ENCODE results near the gene CCL5.
"Not testable (repeated sequence)": the region's sequence is repeated elsewhere in the genome, so short reads cannot be mapped to it uniquely, and the experiment has no call there.

The CCL5 gene

DNA sequence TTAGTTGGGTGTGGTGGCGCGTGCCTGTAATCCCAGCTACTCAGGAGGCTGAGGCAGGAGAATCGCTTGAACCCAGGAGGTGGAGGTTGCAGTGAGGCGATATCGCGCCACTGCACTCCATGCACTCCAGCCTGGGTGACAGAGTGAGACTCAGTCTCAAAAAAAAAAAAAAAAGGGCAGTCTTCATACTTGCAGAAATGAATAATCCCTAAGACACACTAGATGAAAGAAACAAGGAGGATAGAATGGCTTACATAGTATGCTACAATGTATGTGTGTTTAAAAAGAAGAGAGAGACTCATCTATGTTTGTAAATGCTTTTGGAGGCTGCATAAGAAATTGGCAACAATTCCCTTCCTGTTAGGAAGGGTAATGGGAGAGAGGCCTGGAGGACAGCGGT lies 17.6 kb upstream of the CCL5 start:
- DNase-seq, result not testable (repeated sequence)

DNA sequence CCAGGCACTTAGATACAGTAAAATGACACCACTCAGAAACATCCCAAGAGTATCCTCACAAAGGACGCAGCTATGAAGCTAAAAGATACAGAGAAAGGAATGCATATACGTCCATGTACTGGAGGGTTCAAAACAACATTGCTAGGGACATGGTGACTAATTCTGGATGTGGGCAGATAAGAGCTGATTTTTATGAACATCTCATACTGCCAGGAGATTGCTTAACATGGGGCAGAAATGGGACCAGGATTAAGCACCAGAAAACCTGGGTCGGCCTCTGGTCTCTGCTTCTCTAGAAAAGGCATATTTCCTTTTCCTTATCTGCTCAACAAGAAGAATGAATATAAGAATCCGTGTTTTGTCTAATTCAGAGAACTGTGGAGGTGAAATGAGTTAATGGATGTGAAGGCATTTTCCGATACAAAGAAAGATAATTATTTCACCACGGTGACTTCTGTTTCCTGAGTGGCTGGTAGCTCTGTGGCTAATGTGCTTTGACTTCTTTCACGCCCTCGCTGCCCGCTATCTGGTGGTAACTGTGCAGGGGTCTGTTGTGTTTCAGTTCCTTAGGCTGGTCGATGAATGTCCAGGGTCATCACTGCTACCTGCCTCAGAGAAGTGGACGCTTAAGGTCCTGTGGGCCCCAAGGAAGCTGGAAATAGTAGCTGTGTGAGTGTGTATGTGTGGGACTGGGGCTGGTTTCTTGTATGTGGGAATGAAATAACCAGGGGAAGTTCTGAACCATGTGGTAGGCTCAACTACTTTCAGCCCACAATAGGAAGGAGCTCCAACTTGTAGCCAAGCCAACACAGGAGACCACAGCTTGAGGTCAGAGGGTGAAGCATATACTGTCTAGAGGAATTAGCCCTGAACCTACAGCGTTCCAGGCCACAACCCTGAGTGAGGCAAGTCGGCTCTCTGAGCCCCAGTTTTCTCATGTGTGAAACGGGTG lies 15.8 kb upstream of the CCL5 start:
- no peak for DNase-seq

DNA sequence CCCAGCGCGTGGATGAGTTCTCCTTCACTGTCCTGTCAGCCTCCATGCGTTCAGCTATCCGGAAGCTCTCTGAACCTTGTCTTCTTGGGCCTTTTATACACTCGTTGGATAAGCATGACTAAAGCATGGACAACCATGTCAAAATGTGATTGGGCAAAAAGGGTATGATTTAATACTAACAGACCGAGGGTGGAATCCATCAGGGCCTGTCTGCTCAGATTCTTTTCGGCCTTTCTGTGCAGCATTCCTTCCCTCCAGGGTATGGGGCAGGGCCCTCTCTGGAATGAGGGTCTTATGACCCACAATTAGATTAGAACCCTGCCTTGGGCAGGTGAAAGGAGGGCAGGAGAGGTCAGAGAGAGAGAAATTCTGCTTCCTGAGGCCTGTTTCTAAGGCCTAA lies 14.0 kb upstream of the CCL5 start:
- DNase-seq, result no peak

DNA sequence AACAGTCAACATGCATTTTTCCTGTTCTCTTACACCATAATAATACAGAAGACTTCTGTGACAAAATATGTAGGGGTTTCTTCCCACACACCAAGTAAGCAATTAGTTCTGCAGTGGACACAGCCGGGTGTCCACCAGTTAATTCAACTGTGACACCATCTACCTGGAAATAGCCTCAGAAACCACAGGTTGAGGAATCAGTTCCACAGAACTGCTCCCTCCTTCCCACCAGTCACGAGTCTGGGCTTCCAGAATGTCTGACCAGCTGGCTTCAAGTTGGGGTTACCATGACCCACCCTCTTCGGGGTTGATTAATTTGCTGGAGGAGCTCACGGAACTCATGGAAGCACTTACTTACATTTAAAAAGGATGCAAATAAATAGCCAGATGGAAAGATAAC lies 13.6 kb upstream of the CCL5 start:
- no peak for DNase-seq

DNA sequence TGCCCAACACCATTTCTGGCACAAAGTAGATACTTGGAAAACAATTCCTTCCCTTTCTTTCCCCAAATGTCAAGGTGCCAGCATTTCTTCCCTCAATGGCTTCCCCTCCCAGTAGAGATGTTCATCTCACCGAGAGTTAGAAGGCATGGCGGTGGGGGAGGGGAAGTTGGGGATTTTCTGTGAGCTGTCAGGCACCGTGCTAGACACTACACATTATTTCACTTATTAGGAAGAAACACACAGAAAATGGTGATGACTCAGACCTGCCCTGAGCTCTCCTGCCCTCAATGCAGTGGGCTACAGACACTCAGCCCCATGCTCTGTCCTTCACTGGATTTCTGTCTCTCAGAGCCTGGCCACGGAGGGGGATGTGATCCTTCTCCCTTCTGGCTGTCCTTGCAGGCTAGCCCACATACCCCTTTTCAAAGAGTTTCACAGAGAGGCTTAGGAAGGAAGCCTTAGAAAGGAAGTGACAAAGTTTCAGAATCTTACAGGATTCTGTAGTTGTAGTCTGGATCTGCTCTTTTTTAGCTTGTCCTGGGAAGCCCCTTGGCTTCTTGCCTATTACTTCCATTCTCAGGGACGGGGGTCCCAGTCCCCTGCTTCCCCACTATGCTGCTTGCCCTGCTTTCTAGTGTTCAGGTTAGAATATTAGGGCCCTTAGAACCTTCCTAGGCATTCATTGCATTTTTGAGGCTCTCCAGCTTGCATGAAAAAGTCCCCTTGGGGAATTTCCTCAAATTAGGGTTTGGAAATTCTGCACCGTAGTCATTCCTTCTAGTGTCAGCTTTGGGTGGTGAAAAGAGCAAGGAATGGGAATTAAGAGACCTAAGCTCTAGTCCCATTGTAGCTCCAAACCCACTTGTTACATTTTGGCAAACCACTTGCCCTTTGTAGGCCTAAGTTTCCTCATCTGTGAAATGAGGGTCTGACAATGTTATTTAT lies 12.2 kb upstream of the CCL5 start:
- no peak for DNase-seq

DNA sequence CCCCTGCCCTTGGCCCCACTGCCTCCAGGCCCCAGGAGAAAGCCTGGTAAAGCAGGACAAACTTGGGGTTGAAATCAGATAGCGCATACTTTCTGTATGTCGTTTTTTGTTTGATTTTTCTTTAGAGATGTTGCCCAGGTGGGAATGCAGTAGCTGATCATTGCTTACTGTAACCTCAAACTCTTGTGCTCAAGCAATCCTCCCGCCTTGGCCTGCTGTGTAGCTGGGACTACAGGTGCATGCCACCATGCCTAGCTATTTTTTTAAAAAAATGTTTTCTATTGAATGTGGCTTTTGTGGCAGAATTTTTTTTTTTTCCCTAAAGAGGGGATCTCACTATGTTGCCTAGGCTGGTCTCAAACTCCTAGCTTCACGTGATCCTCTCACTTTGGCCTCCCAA lies 11.1 kb upstream of the CCL5 start:
- DNase-seq, result no peak

DNA sequence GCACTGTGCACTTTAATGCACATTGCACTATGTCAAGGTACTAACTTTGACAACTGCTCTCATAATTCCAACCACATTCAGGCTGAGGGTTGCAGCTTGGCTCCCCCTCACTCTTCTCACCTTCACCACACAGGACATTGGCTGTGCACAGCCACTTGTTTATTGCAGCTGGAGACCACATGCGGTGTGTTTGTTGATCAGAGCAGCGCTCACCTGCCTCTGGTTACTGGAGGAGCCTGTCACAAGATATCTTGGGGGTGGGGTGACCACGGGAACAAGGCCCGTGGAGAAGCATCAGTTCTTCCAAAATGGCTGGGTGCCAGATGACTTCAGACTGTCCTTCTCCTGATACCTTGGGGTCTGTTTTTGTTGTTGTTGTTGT lies 10.6 kb upstream of the CCL5 start:
- DNase-seq, result no peak

DNA sequence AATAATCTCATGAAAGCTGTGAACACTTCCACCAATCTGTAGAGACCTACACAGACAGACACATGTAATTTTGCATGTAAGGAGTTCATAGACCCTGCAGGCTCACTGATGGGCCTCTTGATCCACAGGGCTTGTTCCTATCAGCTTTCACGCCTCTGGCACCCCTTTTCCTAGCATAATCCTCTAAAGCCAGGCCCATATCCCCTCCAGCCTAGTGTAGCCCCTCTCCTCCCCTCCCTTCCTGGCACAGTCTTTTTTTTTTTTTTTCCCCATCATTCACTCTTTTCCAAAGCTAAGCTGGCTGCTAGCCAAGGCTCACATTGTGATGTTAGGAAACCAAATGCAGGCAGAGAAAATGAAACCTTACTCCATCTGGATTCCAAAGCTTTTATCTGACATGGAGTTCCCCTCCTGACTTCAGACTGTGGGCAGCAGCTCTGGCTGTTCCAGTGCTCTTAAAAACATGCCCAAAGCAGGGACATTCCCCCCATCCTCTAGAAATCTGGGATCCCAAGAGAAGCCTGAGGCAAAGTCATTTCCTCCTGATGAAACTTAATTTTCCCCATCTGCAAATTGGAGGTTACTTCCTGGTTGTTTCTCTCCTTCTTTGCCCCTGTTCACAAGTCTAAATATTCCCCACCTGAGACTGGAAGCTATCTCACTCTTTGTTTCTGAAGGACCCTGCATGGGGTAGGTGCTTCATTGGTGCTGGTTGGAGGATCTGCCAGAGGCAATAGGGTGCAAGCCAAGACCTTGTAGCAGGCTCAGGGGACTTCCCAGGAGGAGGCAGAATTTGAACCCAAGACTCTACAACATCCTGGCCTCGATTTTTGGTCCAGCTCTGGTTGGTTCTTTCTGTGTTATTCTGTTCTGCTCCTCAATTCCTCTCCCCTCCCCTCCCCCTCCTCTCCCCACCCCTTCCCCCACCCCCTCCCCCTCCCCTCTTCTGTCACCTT lies 9.9 kb upstream of the CCL5 start:
- DNase-seq, result no peak

DNA sequence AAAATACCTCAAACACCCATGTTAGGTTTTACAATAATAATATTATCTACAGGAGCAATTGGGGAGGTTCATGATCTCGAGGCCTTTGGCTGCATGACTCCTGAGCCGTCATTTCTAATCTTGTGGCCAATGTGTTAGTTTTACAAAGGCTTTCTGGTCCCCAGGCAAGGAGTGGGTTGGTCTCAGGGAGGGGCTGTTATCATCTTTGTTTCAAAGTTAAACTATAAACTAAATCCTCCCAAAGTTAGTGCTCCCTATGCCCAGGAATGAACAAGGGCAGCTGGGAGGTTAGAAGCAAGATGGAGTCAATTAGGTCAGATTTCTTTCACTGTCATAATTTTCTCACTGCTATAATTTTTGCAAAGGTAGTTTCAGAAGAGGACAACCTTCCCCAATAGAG lies 9.1 kb upstream of the CCL5 start:
- no peak for DNase-seq

DNA sequence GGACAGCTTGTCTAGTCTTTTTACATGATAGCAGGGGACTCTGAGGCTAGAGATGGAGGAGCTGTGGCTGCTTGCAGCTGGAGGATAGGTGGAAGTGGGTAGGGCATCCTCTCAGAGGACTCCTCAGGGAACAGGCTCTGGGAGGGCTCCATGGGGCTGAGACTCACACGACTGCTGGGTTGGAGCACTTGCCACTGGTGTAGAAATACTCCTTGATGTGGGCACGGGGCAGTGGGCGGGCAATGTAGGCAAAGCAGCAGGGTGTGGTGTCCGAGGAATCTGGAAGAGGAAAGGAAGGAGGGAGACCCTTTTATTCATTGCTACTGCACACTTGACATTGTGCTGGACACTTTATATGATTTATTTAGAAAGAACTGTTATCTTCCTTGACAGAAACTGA lies 1.8 kb downstream of the CCL5 start:
- DNase-seq, result no peak

DNA sequence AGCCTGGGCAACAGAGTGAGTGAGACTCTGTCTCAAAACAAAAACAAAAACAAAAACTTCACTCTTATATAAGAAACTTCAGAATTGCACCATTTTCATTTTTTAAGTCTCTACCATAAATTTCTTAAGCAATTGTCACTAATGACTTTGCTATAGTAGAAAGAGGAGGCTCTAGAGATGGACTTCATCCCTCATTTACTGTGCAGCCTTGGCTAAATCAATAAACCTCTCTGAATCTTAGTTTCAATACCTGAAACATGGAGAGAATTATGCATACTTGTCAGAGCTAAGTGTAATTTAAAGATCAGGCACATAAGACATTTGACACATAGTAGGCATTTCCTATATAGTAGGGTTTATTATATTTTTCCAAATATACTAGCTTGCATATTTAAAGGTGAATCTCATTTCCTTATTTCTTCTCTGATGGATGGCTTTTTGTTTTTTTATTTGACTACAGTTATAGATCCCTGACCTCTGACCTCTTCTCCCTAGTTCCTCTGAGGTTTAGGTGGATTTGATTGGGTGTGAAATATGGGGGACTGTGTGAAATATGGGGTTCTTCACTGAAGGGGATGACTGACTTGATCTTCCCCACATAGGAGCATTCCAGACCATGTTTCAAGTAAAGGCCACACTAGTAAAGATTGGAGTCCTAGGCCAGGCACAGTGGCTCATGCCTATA lies 2.7 kb downstream of the CCL5 start:
- DNase-seq, result no peak

DNA sequence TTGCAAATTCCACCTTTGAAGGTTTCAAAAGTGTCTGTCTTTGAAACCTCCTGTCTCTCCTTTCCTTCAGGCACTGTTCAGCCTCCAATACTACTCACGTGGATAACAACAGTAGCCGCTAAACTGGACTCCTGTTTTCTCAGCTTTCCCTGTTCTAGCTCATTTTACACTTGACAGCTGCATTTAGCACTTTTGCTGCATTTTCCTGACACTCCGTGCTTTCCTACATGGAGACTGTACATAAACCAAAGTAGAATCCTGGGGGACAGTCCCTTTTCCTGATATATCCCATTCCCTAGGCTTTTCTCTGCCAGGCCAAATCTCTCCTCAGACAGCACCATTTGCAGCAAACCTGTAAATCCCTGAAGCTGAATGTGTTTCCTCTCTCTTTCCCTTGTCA lies 3.6 kb downstream of the CCL5 start:
- no peak for DNase-seq

DNA sequence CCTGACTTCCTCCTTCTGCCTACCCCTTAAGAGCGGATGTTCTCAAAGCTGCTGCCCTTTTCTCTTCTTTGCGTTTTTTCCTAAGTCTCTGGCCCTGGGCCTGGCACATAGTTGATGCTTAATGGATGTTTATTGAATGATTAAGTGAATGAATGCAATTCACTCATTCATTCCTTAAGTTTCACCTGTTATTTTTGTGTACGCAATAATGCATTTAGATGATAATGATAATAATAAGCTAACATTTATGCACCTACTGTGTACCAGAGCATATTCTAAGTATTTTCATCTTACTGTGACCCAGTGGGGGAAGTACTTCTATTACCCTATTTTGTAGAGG lies 4.4 kb downstream of the CCL5 start:
- DNase-seq, result no peak

DNA sequence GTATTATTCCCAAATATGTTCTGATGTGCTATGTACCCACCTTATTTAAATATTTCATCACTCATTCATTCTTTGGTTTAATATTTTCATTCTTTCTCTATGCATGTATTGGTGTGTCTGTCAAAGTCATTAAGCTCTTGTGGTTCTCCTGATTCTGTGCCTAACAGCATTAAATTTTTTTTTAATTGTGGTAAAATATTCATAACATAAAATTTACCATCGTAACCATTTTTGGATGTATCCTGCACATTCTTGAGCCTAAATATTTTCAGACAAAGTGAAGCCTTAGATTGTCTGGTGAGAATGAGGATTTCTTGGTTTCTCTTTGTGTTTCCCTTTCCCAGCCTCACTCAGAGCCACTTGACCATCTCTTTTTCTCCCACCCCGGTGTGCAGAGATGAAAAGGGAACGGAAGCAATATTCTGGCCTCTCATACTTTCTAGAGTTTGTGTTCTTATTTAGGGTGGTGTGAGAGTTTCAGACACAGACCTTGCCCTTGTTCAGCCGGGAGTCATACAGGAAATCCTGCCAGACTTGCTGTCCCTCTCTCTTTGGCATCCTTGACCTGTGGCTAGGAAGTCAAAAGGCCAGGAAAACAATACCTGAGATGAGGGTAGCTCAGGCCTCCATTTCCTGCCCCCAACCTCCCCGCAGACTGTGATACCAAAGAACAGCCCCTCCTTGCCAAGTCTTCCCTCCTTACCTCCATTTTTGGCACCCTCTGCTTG lies 4.9 kb downstream of the CCL5 start:
- no peak for DNase-seq

DNA sequence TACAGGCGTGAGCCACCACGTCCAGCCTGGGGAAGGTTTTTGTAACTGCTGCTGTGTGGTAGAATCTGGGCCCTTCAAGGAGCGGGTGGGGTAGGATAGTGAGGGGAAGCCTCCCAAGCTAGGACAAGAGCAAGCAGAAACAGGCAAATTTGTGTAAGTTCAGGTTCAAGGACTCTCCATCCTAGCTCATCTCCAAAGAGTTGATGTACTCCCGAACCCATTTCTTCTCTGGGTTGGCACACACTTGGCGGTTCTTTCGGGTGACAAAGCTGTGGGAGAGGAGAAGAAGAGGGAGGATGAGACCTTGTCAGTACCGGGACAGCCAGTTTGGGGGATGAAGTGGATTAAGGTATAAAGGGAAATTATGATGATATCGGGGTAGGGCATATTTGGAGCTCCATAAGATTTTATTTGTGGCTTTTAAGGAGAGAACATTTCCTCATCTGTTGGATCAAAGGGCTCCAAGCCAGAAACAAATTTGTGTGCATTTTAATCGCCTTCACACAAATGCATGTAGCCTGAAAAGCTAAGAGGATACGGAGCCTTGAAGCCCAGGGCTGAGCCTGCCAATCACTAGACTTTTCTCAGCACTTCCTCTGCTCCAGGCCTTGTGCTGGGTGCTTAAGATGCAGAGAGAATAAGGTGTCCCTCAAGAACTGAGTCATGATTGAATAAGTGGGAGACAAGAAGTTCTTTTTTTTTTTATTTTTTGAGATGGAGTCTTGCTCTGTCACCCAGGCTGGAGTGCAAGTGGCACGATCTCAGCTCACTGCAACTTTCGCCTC lies 7.8 kb downstream of the CCL5 start:
- no peak for DNase-seq

DNA sequence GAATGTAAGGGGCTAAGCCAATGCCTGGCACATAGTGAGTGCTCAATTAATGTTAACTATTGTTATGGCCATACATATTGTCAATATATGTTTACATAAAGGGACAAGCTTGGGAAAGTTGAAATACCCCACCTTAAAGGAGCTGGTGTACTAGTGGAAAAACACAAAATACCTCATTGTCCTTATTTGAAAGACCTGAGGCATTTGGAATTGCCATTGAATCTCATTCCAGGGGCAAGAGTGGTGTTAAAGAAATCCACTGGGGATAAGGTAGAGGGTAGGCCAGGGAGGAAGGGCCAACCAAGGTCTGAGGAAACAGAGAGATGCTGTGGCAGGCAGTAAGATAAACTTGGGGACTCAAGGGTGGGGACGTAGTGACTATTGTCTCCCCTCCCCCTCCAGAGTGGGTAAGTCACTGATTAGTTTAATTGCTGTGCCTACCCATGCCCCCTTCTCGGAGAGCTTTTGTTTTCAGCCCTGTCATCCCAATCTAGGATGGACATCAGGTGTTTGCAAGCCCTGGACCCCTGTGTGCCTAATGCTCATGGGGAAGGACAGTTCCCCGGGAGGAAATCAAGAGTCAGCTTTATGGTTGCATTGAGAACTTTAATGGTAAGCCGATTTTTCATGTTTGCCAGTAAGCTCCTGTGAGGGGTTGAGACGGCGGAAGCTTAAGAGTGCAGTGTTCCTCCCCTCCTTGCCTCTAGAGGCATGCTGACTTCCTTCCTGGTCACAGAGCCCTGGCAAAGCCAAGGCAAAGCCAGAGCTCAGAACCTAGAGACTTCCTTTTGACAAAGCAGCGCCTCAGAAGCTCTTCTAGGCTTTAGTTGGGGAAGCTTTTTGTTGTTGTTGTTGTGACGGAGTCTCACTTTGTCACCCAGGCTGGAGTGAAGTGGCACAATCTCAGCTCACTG lies 9.0 kb downstream of the CCL5 start:
- DNase-seq, result no peak

DNA sequence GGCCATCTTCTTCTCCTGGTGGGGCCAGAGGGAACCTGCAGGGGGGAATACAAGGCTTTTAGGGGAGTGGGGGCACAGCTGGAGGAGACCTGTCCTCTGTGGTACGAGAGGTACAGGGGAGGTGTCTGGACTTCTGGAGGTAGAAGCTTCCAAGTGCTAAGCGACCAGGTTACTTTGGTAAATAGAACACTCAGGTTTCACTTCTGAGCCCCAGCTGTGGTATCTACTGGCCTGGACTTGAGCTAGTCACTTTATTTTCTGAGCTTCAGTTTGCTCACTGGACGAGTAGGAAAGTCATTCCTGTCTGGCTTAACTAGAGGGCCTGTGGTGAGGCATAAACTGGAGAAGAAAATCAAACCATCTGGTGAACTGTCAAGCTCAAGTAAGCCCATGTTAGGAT lies 11.4 kb downstream of the CCL5 start, which contains the start of gene HEATR9:
Gene HEATR9, minus strand, starts transcription at position 155 of the 400 bp plus-strand sequence. Its CDS starts 149 bp downstream, at position 6.
- DNase-seq, result no peak

DNA sequence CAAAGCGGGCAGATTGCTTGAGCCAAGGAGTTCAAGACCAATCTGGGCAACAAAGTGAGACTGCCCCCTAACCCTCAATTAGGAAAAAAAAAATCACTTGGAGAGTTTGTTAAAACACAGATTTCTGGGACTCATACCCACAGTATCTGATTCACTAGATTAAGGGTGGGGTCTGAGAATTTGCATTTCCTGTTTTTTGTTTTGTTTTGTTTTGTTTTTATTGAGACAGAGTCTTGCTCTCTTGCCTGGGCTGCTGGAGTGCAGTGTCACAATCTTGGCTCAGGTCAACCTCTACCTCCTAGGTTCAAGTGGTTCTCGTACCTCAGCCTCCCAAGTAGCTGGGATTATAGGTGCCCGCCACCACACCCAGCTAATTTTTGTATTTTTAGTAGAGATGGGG lies 12.6 kb downstream of the CCL5 start:
- DNase-seq, result no peak

DNA sequence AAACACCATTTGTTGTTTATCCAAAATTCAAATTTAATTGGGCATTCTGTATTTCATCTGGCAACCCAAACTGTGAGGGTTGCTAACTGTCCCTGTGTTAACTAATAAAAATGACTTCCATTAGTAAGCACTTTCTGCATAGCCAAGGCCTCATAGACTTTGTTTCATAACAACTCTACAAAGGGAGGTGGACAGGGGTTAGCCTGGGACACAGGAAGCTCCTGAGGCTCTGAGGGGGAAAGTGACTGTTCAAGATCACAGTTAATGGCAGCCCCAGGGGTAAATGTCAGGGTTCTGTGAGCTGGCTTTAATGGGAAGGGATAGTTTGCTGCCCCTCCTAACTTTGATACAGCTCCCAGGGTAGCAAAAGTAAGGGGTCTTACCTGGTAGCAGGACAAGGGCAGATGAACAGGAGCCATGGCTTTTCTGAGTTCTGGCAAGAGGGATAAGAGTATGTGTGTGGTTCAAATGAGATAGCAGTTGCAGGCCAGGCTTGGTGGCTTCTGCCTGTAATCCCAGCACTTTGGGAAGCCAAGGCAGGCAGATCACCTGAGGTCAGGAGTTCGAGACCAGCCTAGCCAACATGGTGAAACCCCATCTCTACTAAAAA lies 13.7 kb downstream of the CCL5 start:
- no peak for DNase-seq
